GM12878 (cell line): ENCODE results near the gene FARSB. TPM values are rescaled to one million over a fixed set of nuclear protein-coding genes. Genes with fewer than 3 reads are reported as not detected.

Source experiments
- ATAC-seq: fragments of 200-7000 bp; cut with Tn5 transposase; 3 replicates; pipeline ENCODE4 v1.9.1; 2020; ENCODE audit warnings: mild to moderate bottlenecking, moderate library complexity
- BruUV-seq: library from RNA; stranded (reverse); fragments of 400-500 nt; replicated peaks from 2 replicates; lab custom pipeline; 2021; lab: Mats Ljungman, UMichigan
- CTCF ChIA-PET: fragments of 300-600 bp; sonication (Branson Sonifier 250); formaldehyde crosslinking; extraction: SDS; loops from one replicate; lab custom pipeline; 2021; ENCODE audit warnings: inconsistent platforms; lab: Yijun Ruan, JAX
- POLR2A ChIA-PET: fragments of 350-600 bp; formaldehyde crosslinking; extraction: SDS; loops from one replicate; lab custom pipeline; 2021; ENCODE audit warnings: inconsistent platforms; lab: Charles Lee
- RAD21 ChIA-PET: fragments of 300-600 bp; sonication (Branson Sonifier 250); formaldehyde crosslinking; loops from one replicate; lab custom pipeline; 2023; ENCODE audit warnings: antibody characterized with exemption; ENCODE audit not compliant: unreplicated experiment; lab: Charles Lee
- SMC1A ChIA-PET: fragments of 300-600 bp; sonication (Branson Sonifier 250); formaldehyde crosslinking; loops from one replicate; lab custom pipeline; 2023; ENCODE audit not compliant: unreplicated experiment, uncharacterized antibody; lab: Charles Lee
- DNase-seq: peaks from one replicate; pipeline ENCODE4 v3.0.0-alpha.2; 2011; ENCODE audit warnings: low read depth, low spot score
- FAIRE-seq: peaks from 3 replicates; lab custom pipeline; 2011; peaks lifted over from hg19 to GRCh38; lab: Jason Lieb, UNC
- H2AFZ ChIP-seq: 2 replicates; pipeline ENCODE4 v1.6.0; 2011; ENCODE audit warnings: low read depth, low read length, control low read depth; ENCODE audit not compliant: control insufficient read depth
- H3K27ac ChIP-seq: 2 replicates; pipeline ENCODE4 v1.5.1; 2011; ENCODE audit warnings: control low read depth; ENCODE audit not compliant: control insufficient read depth, insufficient read depth
- H3K27me3 ChIP-seq, 2 experiments: replicated peaks in 1 of 2; 2 replicates each; pipeline versions ENCODE4 v1.6.0 to v1.6.1; 2011; ENCODE audit warnings: low read length in 1 of 2; ENCODE audit not compliant: control insufficient read depth in 2 of 2, insufficient read depth in 2 of 2
- H3K36me3 ChIP-seq, 2 experiments: 2 replicates each; pipeline ENCODE4 v1.5.1; 2011; ENCODE audit warnings: low read length in 1 of 2; ENCODE audit not compliant: control insufficient read depth in 2 of 2, insufficient read depth in 2 of 2
- H3K4me1 ChIP-seq: 2 replicates; pipeline ENCODE4 v1.6.1; 2011; ENCODE audit warnings: mild to moderate bottlenecking, low read length, moderate library complexity, mixed read lengths; ENCODE audit not compliant: control insufficient read depth, insufficient read depth
- H3K4me2 ChIP-seq: 2 replicates; pipeline ENCODE4 v1.6.0; 2011; ENCODE audit warnings: control low read depth; ENCODE audit not compliant: control insufficient read depth, insufficient read depth
- H3K4me3 ChIP-seq: fragments of 200-600 bp; sonication (generic); 2 replicates; pipeline ENCODE4 v1.5.1; 2016
- H3K79me2 ChIP-seq: 2 replicates; pipeline ENCODE4 v1.6.0; 2011; ENCODE audit warnings: low read length; ENCODE audit not compliant: control insufficient read depth, insufficient read depth
- H3K9ac ChIP-seq: 2 replicates; pipeline ENCODE4 v1.8.0; 2011; ENCODE audit warnings: low read length, control low read depth, mixed read lengths; ENCODE audit not compliant: control insufficient read depth, insufficient read depth
- H3K9me3 ChIP-seq: replicated peaks from 3 replicates; pipeline ENCODE4 v1.5.1; 2011; ENCODE audit warnings: mild to moderate bottlenecking, low read length; ENCODE audit not compliant: control insufficient read depth, insufficient read depth
- H4K20me1 ChIP-seq: 2 replicates; pipeline ENCODE4 v1.6.0; 2011; ENCODE audit not compliant: control insufficient read depth, insufficient read depth
- ASH2L ChIP-seq: fragments of 300-600, 200-600 bp; sonication (generic); IDR thresholded peaks from 2 replicates; pipeline ENCODE4 v1.6.1; 2017; ENCODE audit warnings: low read depth, mild to moderate bottlenecking, borderline replicate concordance
- CEBPB ChIP-seq, 2 experiments: fragments of 150-350 bp in 1 of 2; IDR thresholded peaks; 2 replicates each; pipeline ENCODE4 v1.6.1; 2012 to 2014; ENCODE audit warnings: low read depth in 2 of 2, low read length in 2 of 2, borderline replicate concordance in 1 of 2, inconsistent platforms in 1 of 2
- GATAD2B ChIP-seq: fragments of 450-650 bp; conservative IDR thresholded peaks from 2 replicates; pipeline ENCODE4 v1.6.1; 2017; ENCODE audit warnings: low read depth, mild to moderate bottlenecking, moderate library complexity
- IKZF2 ChIP-seq, 2 experiments: fragments of 450-650 bp; IDR thresholded peaks; 2 replicates each; pipeline ENCODE4 v1.6.1; 2017; ENCODE audit warnings: mild to moderate bottlenecking in 2 of 2, moderate library complexity in 2 of 2
- KDM1A ChIP-seq: fragments of 200-600 bp; sonication (generic); IDR thresholded peaks from 2 replicates; pipeline ENCODE4 v1.6.1; 2016; ENCODE audit warnings: borderline replicate concordance
- MTA2 ChIP-seq: fragments of 450-650 bp; IDR thresholded peaks from 2 replicates; pipeline ENCODE4 v1.6.1; 2016; ENCODE audit warnings: low read depth, mild to moderate bottlenecking, moderate library complexity
- MYB ChIP-seq: fragments of 150-350 bp; IDR thresholded peaks from 2 replicates; pipeline ENCODE4 v1.6.1; 2014; ENCODE audit warnings: mild to moderate bottlenecking, low read depth, low read length, borderline replicate concordance
- NR2C2 ChIP-seq: IDR thresholded peaks from 2 replicates; pipeline ENCODE4 v1.6.1; 2011; ENCODE audit warnings: borderline replicate concordance, low read depth; ENCODE audit not compliant: control insufficient read depth, insufficient read length
- RUNX3 ChIP-seq: IDR thresholded peaks from 2 replicates; pipeline ENCODE4 v1.6.1; 2012; ENCODE audit warnings: low read length, inconsistent platforms
- STAT1 ChIP-seq: fragments of 450-650 bp; conservative IDR thresholded peaks from 2 replicates; pipeline ENCODE4 v1.6.1; 2014; ENCODE audit warnings: antibody characterized with exemption, mild to moderate bottlenecking
- ZBTB11 ChIP-seq: fragments of 450-650 bp; formaldehyde crosslinking; IDR thresholded peaks from 2 replicates; pipeline ENCODE4 v1.5.0; 2022; ENCODE audit warnings: mild to moderate bottlenecking, missing genetic modification characterization
- ZBTB33 ChIP-seq: fragments of 450-650 bp; IDR thresholded peaks from 2 replicates; pipeline ENCODE4 v1.6.1; 2017; ENCODE audit warnings: mild to moderate bottlenecking
- in situ Hi-C: fragments of 300-500 bp; cut with MboI; formaldehyde crosslinking; loops from 9 replicates; pipeline ENCODE4 v1.14.3; 2018; ENCODE audit warnings: mixed read lengths
- intact Hi-C: fragments of 100-400 bp; cut with micrococcal nuclease; formaldehyde crosslinking; loops from one replicate; pipeline ENCODE4 v1.14.2; 2022; ENCODE audit not compliant: unreplicated experiment
- polyA plus RNA-seq, 11 experiments: library from polyadenylated mRNA; depleted of rRNA in 4 of 11; unstranded in 6 of 11; stranded (reverse) in 5 of 11; fragments of >200 nt; fragmentation: Nextera tagmentation in 4 of 11; fragmentation: Illumina TruSeq in 1 of 11; extraction: Ambion mirVana in 4 of 11; extraction: Trizol in 1 of 11; gene quantifications; 1 replicate in 1 of 11; 2 replicates in 10 of 11; pipeline versions ENCODE4 v1.2.1 to v1.2.3, GENCODE V29; 2011 to 2016; ENCODE audit warnings: inconsistent platforms in 2 of 11, missing spikeins in 2 of 11, low read depth in 1 of 11
- total RNA-seq, 4 experiments: library from RNA; depleted of rRNA in 3 of 4; stranded (reverse); fragments of >200 nt in 3 of 4; fragmentation: Illumina TruSeq in 1 of 4; extraction: Trizol in 1 of 4; gene quantifications; 2 replicates each; pipeline versions ENCODE4 v1.2.1 to v1.2.3, GENCODE V29; 2013 to 2021

The FARSB gene
- total and polyA plus RNA-seq, 10 of the 15 experiments (the other 5 are each of a cell fraction or from before 2014, with no cell fraction given) = 32.4 to 127 (median 73.8) TPM

- ATAC-seq (no peak), FAIRE-seq (no peak)
- no peaks in the 10 kb centered on the region for H3K9me3 ChIP-seq
- no peak overlapping the region for H3K9ac ChIP-seq
- ChIA-PET RAD21 (no interaction called here), SMC1A (interaction anchor here (0.7 to 4.6 kb wide), 7 partner anchors 10 to 341 kb away, joined by 3 to 16 read pairs (median 3); no protein-coding TSS in a partner anchor)
- BruUV-seq = no TSS peak
- no peak for TF ChIP-seq NR2C2
- no peak for TF ChIP-seq CEBPB (IDR thresholded peaks at IDR 0.05; ENCODE audit: borderline replicate concordance in 1 of 2, low read depth in 2 of 2, low read length in 2 of 2)
- peak; percentile 56 for TF ChIP-seq RUNX3
- TF ChIP-seq KDM1A = no peak
- no peak for TF ChIP-seq ASH2L
- TF ChIP-seq MYB = no peak
- TF ChIP-seq GATAD2B = no peak
- TF ChIP-seq IKZF2 (IDR thresholded peaks at IDR 0.05) = peak in 1 of 2 experiments; percentile 12; a peak in 1 of 4 replicates
- TF ChIP-seq ZBTB11 (CRISPR knock-in tag) = no peak
- no peak for TF ChIP-seq ZBTB33
- no peak for TF ChIP-seq MTA2
- no peak for TF ChIP-seq STAT1
- TF ChIP-seq, all 136 proteins: peak for 2
- Histone ChIP-seq H4K20me1 (no peaks in the 10 kb centered on the region; the same call in 1 of the 2 replicates), H3K4me2 (peak overlapping the region; percentile 59), H3K27ac (no peak overlapping the region; the same call in none of the 2 replicates), H2AFZ (no peak overlapping the region), H3K4me1 (peaks cover 20% of the 10 kb centered on the region), H3K36me3 (peaks cover 2 to 9% of the 10 kb centered on the region in 2 experiments), H3K27me3 (no peaks in the 10 kb centered on the region), H3K79me2 (peaks cover 68% of the 10 kb centered on the region), H3K4me3 (peak overlapping the region; percentile 95; the same call in 1 of the 2 replicates)
- ChIA-PET POLR2A (interaction anchor here (0.7 kb wide), 3 partner anchors 11 to 259 kb away, joined by 3 to 4 read pairs (median 3); no protein-coding TSS in a partner anchor), CTCF (interaction anchor here (0.7 to 2.1 kb wide), 3 partner anchors 8 to 335 kb away, joined by 4 to 9 read pairs (median 6); no protein-coding TSS in a partner anchor)
- in situ Hi-C loops = no loop called here
- DNase-seq = no peak
- intact Hi-C loops = loop anchor here (5.0 kb wide), 1 partner anchor 226 kb away; no protein-coding TSS in a partner anchor
These were observed 2.6 kb downstream of the FARSB start for GRCh38 chr2:222653280-222653679.
